ENCODE measurements around the gene TCTN3. TPM values are rescaled to one million over a fixed set of nuclear protein-coding genes. Genes with fewer than 3 reads are reported as not detected.
"Not testable (repeated sequence)": the region's sequence is repeated elsewhere in the genome, so short reads cannot be mapped to it uniquely, and the experiment has no call there.

Gene TCTN3
- total RNA-seq, 1 donor from 2014 or later = 26.4 TPM

DNA sequence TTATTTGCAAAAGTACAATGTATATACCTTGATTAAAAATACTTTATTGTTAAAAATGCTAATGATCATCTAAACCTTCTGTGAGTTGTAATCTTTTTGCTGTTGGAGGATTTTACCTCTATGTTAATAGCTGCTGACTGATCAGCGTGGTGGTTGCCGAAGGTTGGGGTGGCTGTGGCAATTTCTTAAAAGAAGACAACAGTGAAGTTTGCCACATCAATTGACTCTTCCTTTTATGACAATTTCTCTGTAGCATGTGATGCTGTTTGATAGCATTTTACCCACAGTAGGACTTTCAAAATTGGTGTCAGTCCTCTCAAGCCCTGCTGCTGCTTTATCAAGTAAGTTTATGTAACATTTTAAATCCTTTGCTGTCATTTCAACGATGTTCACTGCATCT, 45.3 kb upstream of the TCTN3 start:
- H3K4me1 ChIP-seq = peaks cover 24% of the 10 kb centered on the region
- no peak overlapping the region for H3K27ac ChIP-seq
- no peaks in the 10 kb centered on the region for H3K9me3 ChIP-seq
- H3K36me3 ChIP-seq = no peaks in the 10 kb centered on the region
- no peak for DNase-seq
- no peak for ATAC-seq
- intact Hi-C loops (cut with DNase I) = no loop called here
- H3K27me3 ChIP-seq (ENCODE audit: low read depth) = no peaks in the 10 kb centered on the region
- H3K4me3 ChIP-seq = no peak overlapping the region
- no peak for TF ChIP-seq CTCF (IDR thresholded peaks at IDR 0.05)

- H3K27ac ChIP-seq; DNase-seq; intact Hi-C loops (cut with DNase I); H3K36me3 ChIP-seq; H3K27me3 ChIP-seq (ENCODE audit: low read depth); ATAC-seq; H3K4me3 ChIP-seq: not testable (repeated sequence)
- peaks cover 13% of the 10 kb centered on the region for H3K9me3 ChIP-seq
- peaks cover 15% of the 10 kb centered on the region for H3K4me1 ChIP-seq
These were observed 39.2 kb upstream of the TCTN3 start for GRCh38 chr10:95732907-95733306.

GRCh38 chr10:95730233-95730632, 36.5 kb upstream of the TCTN3 start:
- H3K36me3 ChIP-seq = no peaks in the 10 kb centered on the region
- intact Hi-C loops (cut with DNase I) = no loop called here
- peaks cover 13% of the 10 kb centered on the region for H3K9me3 ChIP-seq
- peak overlapping the region; percentile 42 for H3K27ac ChIP-seq
- TF ChIP-seq CTCF (IDR thresholded peaks at IDR 0.05) = no peak
- H3K4me1 ChIP-seq = peaks cover 15% of the 10 kb centered on the region
- ATAC-seq (no peak), DNase-seq (no peak)
- H3K4me3 ChIP-seq = no peak overlapping the region
- no peaks in the 10 kb centered on the region for H3K27me3 ChIP-seq (ENCODE audit: low read depth)

DNA sequence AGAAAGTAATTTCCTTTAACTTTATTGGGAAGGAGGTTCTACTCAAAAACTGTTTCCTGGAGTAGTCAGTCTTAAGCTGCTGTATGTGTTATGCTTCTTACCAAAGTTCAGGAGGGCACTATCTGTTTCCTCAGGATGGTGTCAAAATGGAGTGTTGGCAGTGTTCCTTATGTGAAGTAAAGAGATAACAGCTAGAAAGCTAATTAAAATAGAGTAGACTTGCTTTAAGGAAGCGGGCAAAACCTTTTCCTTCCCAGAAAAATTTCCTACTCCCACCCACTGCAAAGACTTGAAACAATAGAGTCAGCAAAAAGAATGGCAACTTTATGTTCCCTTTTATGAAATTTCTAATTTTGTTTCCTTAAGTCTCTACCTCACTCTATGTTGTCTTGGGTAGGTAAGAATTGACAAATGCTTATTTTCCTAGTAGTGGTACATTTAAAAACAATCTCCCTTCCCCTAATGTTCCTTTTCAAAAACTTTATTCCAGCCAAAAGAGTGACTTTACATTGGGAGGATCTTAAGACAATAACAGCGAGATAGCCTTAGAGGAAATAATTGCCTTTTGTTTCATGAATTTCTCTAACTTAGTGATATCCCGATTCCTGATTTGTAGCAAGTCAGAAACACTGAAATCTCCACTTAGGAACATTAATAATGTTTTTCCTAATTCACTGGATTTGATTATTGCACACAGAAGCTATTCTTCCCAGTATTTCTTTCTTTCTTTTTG, 35.8 kb upstream of the TCTN3 start:
- Histone ChIP-seq H3K4me3 (no peak overlapping the region), H3K27ac (peak overlapping the region; percentile 42), H3K9me3 (peaks cover 13% of the 10 kb centered on the region), H3K4me1 (peaks cover 15% of the 10 kb centered on the region), H3K36me3 (no peaks in the 10 kb centered on the region), H3K27me3 (ENCODE audit: low read depth) (no peaks in the 10 kb centered on the region)
- peak in 1 of 2 donors; percentile 26 for ATAC-seq
- intact Hi-C loops (cut with DNase I) = no loop called here
- DNase-seq = no peak
- TF ChIP-seq CTCF (IDR thresholded peaks at IDR 0.05) = no peak

- TF ChIP-seq CTCF (IDR thresholded peaks at IDR 0.05) = no peak
- Histone ChIP-seq H3K4me3 (no peak overlapping the region), H3K4me1 (peaks cover 15% of the 10 kb centered on the region), H3K9me3 (peaks cover 13% of the 10 kb centered on the region), H3K27ac (no peak overlapping the region), H3K27me3 (ENCODE audit: low read depth) (no peaks in the 10 kb centered on the region), H3K36me3 (no peaks in the 10 kb centered on the region)
- ATAC-seq = peak; percentile 19 to 31
- DNase-seq = no peak
- intact Hi-C loops (cut with DNase I) = no loop called here
These were observed 34.8 kb upstream of the TCTN3 start for GRCh38 chr10:95728526-95728925.

GRCh38 chr10:95722496-95722895, 28.8 kb upstream of the TCTN3 start:
- H3K27ac ChIP-seq; DNase-seq; H3K27me3 ChIP-seq (ENCODE audit: low read depth); H3K36me3 ChIP-seq; H3K9me3 ChIP-seq; H3K4me1 ChIP-seq; ATAC-seq; intact Hi-C loops (cut with DNase I); H3K4me3 ChIP-seq: not testable (repeated sequence)

GRCh38 chr10:95720745-95721144, 27.0 kb upstream of the TCTN3 start:
- H3K4me1 ChIP-seq; H3K4me3 ChIP-seq; H3K27ac ChIP-seq; DNase-seq; H3K27me3 ChIP-seq (ENCODE audit: low read depth); ATAC-seq; H3K9me3 ChIP-seq; intact Hi-C loops (cut with DNase I); H3K36me3 ChIP-seq: not testable (repeated sequence)
